ENCODE measurements around the gene PLEKHB1. TPM values are rescaled to one million over a fixed set of nuclear protein-coding genes. Genes with fewer than 3 reads are reported as not detected.

Gene PLEKHB1
- total and polyA plus RNA-seq, 10 of the 15 experiments (the other 5 are each of a cell fraction or from before 2014, with no cell fraction given), result 0.58 to 2.6 (median 1.5) TPM; not detected in 1

DNA sequence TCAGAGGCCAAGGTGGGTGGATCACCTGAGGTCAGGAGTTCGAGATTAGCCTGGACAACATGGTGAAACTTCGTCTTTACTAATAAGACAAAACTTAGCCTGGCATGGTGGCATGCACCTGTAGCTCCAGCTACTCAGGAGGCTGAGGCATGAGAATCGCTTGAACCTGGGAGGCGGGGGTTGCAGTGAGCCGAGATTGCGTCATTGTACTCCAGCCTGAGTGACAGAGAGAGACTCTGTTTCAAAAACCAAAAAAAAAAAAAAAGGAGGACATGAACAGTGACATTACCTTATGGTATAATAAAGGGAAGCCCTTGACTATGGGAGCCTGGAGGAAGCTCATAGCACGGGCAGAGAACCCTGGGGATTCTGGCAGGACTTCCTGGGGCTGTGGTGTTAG is 16.5 kb upstream of the PLEKHB1 start:
- ChIA-PET RAD21 (ENCODE audit: unreplicated experiment) (interaction anchor here (0.7 kb wide), 1 partner anchor 275 kb away, joined by 4 read pairs; no protein-coding TSS in a partner anchor), POLR2A (interaction anchor here (0.6 kb wide), 1 partner anchor 353 kb away, joined by 3 read pairs; no protein-coding TSS in a partner anchor), SMC1A (ENCODE audit: uncharacterized antibody, unreplicated experiment) (interaction anchor here (0.9 to 1.8 kb wide), 2 partner anchors 31 to 39 kb away, joined by 4 to 10 read pairs; no protein-coding TSS in a partner anchor), CTCF (interaction anchor here (1.6 to 4.3 kb wide), 2 partner anchors 31 to 279 kb away, joined by 4 to 25 read pairs; no protein-coding TSS in a partner anchor)
- H3K4me3 ChIP-seq, result no peak overlapping the region
- H3K4me2 ChIP-seq (ENCODE audit: control insufficient read depth, insufficient read depth), result no peak overlapping the region
- H3K4me1 ChIP-seq (ENCODE audit: control insufficient read depth, insufficient read depth, low read length), result no peaks in the 10 kb centered on the region
- H2AFZ ChIP-seq (ENCODE audit: control insufficient read depth, low read depth, low read length), result no peak overlapping the region
- no peak overlapping the region for H3K27ac ChIP-seq (ENCODE audit: control insufficient read depth, insufficient read depth)
- H3K27me3 ChIP-seq (replicated peaks in 1 of 2; ENCODE audit: control insufficient read depth in 2 of 2, insufficient read depth in 2 of 2, low read length in 1 of 2), result no peaks in the 10 kb centered on the region
- TF ChIP-seq NFIC (IDR thresholded peaks at IDR 0.05; ENCODE audit: low read depth, low read length) (no peak), RFX5 (IDR thresholded peaks at IDR 0.05; ENCODE audit: low read depth, low read length) (no peak), SPI1 (IDR thresholded peaks at IDR 0.05; ENCODE audit: borderline replicate concordance, insufficient read depth, low read depth, low read length) (no peak), RAD51 (IDR thresholded peaks at IDR 0.05) (no peak), PAX8 (IDR thresholded peaks at IDR 0.05) (no peak), SMC3 (IDR thresholded peaks at IDR 0.05; ENCODE audit: borderline replicate concordance, low read length) (no peak), POLR2AphosphoS2 (IDR thresholded peaks at IDR 0.05; ENCODE audit: low read depth, low read length) (no peak)
- WGBS (ENCODE audit: insufficient coverage, insufficient replicate concordance, low lambda C conversion rate, missing lambda C conversion rate), result 38% methylated on average over 7 of the region's 7 CpGs
- H3K9me3 ChIP-seq (replicated peaks; ENCODE audit: control insufficient read depth, insufficient read depth, low read length), result no peaks in the 10 kb centered on the region; the same call in 2 of the 3 replicates
- FAIRE-seq (no peak), DNase-seq (ENCODE audit: low read depth, low spot score) (no peak), ATAC-seq (no peak)
- H4K20me1 ChIP-seq (ENCODE audit: control insufficient read depth, insufficient read depth), result no peaks in the 10 kb centered on the region
- intact Hi-C loops (cut with micrococcal nuclease; ENCODE audit: unreplicated experiment), result loop anchor here (5.0 kb wide), 1 partner anchor 302 kb away; no protein-coding TSS in a partner anchor
- H3K79me2 ChIP-seq (ENCODE audit: control insufficient read depth, insufficient read depth, low read length), result no peaks in the 10 kb centered on the region
- no TSS peak for BruUV-seq (replicated peaks)
- in situ Hi-C loops (cut with MboI), result no loop called here
- no peak overlapping the region for H3K9ac ChIP-seq (ENCODE audit: control insufficient read depth, insufficient read depth, low read length)
- H3K36me3 ChIP-seq (ENCODE audit: control insufficient read depth in 2 of 2, insufficient read depth in 2 of 2, low read length in 1 of 2), result no peaks in the 10 kb centered on the region

DNA sequence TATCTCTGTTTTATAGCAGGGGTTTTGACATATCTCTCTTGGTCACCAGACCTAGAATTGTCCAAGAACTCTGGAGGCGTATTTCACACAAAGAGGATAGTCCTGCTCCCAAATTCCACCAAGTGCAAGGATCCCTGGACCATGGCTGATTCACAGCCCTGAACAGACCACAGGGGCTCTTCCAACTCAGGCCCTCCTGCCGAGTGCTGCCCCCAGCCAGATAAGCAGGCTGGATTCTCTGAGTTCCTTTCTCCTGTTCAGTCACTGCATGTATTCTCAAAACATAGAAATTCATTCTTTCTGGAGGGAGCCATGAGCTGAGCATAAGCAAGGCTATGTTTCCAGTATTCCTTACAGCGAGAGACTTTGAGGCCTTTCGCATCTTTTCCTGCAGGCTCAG is 13.4 kb upstream of the PLEKHB1 start:
- CTCF ChIA-PET, result interaction anchor here (0.8 kb wide), 1 partner anchor 154 kb away, joined by 3 read pairs; no protein-coding TSS in a partner anchor
- in situ Hi-C loops (cut with MboI) (no loop called here), intact Hi-C loops (cut with micrococcal nuclease; ENCODE audit: unreplicated experiment) (no loop called here)
- H4K20me1 ChIP-seq (ENCODE audit: control insufficient read depth, insufficient read depth), result no peaks in the 10 kb centered on the region
- TF ChIP-seq SIX5 (IDR thresholded peaks at IDR 0.05; ENCODE audit: low read depth, low read length, severe bottlenecking) (no peak), YBX1 (IDR thresholded peaks at IDR 0.05) (no peak), RAD21 (IDR thresholded peaks at IDR 0.05; ENCODE audit: insufficient read depth, low read depth, low read length) (no peak), STAT3 (IDR thresholded peaks at IDR 0.05; ENCODE audit: low read depth, low read length) (no peak)
- POLR2A ChIA-PET, result no interaction called here
- no peak overlapping the region for H3K9ac ChIP-seq (ENCODE audit: control insufficient read depth, insufficient read depth, low read length)
- FAIRE-seq (no peak), DNase-seq (ENCODE audit: low read depth, low spot score) (no peak), ATAC-seq (no peak)
- no peak overlapping the region for H3K4me2 ChIP-seq (ENCODE audit: control insufficient read depth, insufficient read depth)
- no peaks in the 10 kb centered on the region for H3K79me2 ChIP-seq (ENCODE audit: control insufficient read depth, insufficient read depth, low read length)
- H3K27ac ChIP-seq (ENCODE audit: control insufficient read depth, insufficient read depth), result no peak overlapping the region
- no peaks in the 10 kb centered on the region for H3K4me1 ChIP-seq (ENCODE audit: control insufficient read depth, insufficient read depth, low read length)
- no peaks in the 10 kb centered on the region; the same call in 2 of the 3 replicates for H3K9me3 ChIP-seq (replicated peaks; ENCODE audit: control insufficient read depth, insufficient read depth, low read length)
- no peaks in the 10 kb centered on the region for H3K27me3 ChIP-seq (replicated peaks in 1 of 2; ENCODE audit: control insufficient read depth in 2 of 2, insufficient read depth in 2 of 2, low read length in 1 of 2)
- SMC1A ChIA-PET (ENCODE audit: uncharacterized antibody, unreplicated experiment), result interaction anchor here (0.7 kb wide), 1 partner anchor 29 kb away, joined by 3 read pairs; no protein-coding TSS in a partner anchor
- RAD21 ChIA-PET (ENCODE audit: unreplicated experiment), result interaction anchor here (1.0 kb wide), 1 partner anchor 298 kb away, joined by 3 read pairs; no protein-coding TSS in a partner anchor
- no peak overlapping the region for H3K4me3 ChIP-seq
- WGBS (ENCODE audit: insufficient coverage, insufficient replicate concordance, low lambda C conversion rate, missing lambda C conversion rate), result 84% methylated on average over 4 of the region's 4 CpGs
- no peak overlapping the region for H2AFZ ChIP-seq (ENCODE audit: control insufficient read depth, low read depth, low read length)
- no TSS peak for BruUV-seq (replicated peaks)
- no peaks in the 10 kb centered on the region for H3K36me3 ChIP-seq (ENCODE audit: control insufficient read depth in 2 of 2, insufficient read depth in 2 of 2, low read length in 1 of 2)
